Astrocyte (in vitro differentiated cells and primary cell): ENCODE results near the gene CAPZB.

Experiments
- EZH2 ChIP-seq: IDR thresholded peaks from 2 replicates; pipeline ENCODE4 v1.6.1; 2012; ENCODE audit warnings: mild to moderate bottlenecking, low read length, inconsistent platforms; ENCODE audit not compliant: insufficient read depth
- TF ChIP-seq, protein P1 (sequence below): IDR thresholded peaks from 2 replicates; pipeline ENCODE4 v1.5.1; 2011; ENCODE audit warnings: low read depth, mild to moderate bottlenecking, inconsistent platforms, low read length, moderate library complexity; ENCODE audit not compliant: insufficient read depth

DNA sequence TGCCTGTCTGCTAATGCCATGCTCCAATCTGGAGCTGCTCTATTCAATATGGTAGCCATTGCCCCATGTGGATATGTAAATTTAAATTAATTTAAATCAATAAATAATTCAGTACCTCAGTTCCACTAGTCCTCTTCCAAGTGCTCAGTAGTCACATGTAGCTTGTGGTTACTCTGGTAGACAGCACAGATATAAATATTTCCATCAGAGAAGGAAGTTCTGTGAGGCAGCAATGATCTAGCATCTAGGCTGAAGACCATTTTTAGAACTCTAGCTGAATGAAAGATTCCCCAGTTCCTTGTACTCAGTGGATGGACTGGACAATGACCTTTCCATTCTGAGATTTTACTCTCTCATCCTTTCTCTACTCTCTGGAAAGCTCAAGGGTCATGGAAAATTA lies 25.8 kb upstream of the CAPZB start:
- TF ChIP-seq, protein P1, sequence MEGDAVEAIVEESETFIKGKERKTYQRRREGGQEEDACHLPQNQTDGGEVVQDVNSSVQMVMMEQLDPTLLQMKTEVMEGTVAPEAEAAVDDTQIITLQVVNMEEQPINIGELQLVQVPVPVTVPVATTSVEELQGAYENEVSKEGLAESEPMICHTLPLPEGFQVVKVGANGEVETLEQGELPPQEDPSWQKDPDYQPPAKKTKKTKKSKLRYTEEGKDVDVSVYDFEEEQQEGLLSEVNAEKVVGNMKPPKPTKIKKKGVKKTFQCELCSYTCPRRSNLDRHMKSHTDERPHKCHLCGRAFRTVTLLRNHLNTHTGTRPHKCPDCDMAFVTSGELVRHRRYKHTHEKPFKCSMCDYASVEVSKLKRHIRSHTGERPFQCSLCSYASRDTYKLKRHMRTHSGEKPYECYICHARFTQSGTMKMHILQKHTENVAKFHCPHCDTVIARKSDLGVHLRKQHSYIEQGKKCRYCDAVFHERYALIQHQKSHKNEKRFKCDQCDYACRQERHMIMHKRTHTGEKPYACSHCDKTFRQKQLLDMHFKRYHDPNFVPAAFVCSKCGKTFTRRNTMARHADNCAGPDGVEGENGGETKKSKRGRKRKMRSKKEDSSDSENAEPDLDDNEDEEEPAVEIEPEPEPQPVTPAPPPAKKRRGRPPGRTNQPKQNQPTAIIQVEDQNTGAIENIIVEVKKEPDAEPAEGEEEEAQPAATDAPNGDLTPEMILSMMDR = no peak
- TF ChIP-seq EZH2 = no peak
